GM18507 (cell line): ENCODE results near the gene FLNA.

Experiments
- DNase-seq: peaks from one replicate; pipeline ENCODE4 v3.0.0; 2011; ENCODE audit warnings: low read depth; ENCODE audit not compliant: insufficient read length; ENCODE audit errors: extremely low spot score
- FAIRE-seq: peaks from 2 replicates; lab custom pipeline; 2011; peaks lifted over from hg19 to GRCh38; lab: Jason Lieb, UNC

FLNA gene

DNA sequence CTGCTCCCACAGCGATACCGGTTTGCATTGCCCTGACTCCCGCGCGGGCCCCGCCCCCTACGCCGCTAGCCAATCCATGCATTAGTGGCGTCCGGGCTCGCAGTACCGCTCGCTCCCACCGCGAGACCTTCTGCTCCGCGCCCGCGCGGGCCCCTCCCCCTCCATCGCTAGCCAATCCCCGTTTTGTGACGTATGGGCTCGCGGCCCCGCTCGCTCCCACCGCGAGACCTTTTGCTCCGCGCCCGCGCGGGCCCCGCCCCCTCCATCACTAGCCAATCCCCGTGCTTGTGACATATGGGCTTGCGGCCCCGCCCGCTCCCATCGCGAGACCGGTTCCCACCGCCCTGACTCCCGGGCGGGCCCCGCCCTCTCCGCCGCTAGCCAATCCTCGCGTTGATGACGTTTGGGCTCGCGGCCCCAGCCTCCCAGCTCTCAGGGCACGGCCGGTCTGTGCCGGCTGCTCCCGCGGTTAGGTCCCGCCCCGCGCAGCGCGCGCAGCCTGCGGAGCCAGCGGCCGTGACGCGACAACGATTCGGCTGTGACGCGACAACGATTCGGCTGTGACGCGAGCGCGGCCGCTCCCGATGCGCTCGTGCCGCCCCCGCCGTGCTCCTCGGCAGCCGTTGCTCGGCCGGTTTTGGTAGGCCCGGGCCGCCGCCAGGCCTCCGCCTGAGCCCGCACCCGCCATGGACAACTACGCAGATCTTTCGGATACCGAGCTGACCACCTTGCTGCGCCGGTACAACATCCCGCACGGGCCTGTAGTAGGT is 4.5 kb upstream of the FLNA start, which contains the start of gene EMD:
TSS of gene EMD (plus strand) at position 497 of the 770 bp plus-strand sequence. CDS start at position 687, 190 bp downstream.
- FAIRE-seq (peak; percentile 100), DNase-seq (peak; percentile 69)

GRCh38 chrX:154378059-154378798 is 3.8 kb upstream of the FLNA start:
- peak; percentile 47 for DNase-seq
- FAIRE-seq: peak; percentile 68

GRCh38 chrX:154376774-154377173 is 2.3 kb upstream of the FLNA start:
- no peak for DNase-seq
- no peak for FAIRE-seq

- no peak for DNase-seq
- no peak for FAIRE-seq
Measured at GRCh38 chrX:154375156-154375504, 696 bp upstream of the FLNA start.

GRCh38 chrX:154373340-154374306 is 811 bp downstream of the FLNA start:
- DNase-seq (no peak), FAIRE-seq (no peak)

DNA sequence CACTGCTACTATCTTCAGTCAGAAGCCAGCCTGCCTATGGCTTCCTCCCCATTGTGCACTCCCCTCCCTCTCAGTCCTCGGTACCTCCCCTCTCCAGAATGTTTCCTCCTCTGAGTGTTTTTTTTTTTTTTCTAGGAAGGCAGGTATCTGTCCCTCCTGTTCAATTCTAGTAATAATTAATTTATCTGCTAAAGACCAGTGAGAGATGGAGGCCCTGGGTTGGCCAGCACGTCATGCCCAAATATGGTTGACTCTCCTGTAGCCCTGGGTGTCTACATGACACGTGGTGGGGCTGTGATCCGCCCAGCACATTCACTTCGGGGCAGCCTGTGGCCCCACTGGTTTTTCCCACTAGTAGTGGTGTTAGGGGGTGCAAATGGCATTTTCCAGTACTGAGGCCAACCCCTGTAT is 1.8 kb downstream of the FLNA start:
- FAIRE-seq (peak; percentile 87), DNase-seq (no peak)

DNA sequence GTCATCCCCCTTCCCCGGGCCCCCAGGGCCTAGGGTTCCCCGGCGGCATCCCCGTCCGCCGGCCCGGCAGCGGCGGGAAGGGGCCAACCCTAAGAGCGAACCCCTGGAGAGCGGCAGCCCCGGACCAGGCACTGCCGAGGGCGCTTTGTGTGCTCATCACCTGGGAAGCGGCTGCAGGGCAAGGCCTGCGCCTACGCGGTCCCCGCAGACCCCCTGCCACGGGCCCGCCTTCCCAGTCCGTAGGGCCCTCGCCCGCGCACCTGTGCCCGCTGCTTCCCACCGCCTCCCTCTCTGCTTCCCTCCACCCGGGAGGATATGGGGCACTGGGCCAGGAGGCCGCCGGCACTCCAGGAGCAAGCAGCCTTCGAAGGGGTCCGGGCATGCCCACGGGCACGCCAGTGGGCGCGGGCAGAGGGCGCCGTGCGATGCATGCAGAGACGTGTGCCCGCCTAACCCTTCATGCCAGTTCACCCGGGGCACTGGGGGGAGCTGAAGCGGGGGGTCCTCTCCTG is 2.6 kb downstream of the FLNA start:
- FAIRE-seq: no peak
- no peak for DNase-seq

GRCh38 chrX:154371017-154371788 is 3.2 kb downstream of the FLNA start:
- FAIRE-seq (peak; percentile 89), DNase-seq (peak; percentile 54)

DNA sequence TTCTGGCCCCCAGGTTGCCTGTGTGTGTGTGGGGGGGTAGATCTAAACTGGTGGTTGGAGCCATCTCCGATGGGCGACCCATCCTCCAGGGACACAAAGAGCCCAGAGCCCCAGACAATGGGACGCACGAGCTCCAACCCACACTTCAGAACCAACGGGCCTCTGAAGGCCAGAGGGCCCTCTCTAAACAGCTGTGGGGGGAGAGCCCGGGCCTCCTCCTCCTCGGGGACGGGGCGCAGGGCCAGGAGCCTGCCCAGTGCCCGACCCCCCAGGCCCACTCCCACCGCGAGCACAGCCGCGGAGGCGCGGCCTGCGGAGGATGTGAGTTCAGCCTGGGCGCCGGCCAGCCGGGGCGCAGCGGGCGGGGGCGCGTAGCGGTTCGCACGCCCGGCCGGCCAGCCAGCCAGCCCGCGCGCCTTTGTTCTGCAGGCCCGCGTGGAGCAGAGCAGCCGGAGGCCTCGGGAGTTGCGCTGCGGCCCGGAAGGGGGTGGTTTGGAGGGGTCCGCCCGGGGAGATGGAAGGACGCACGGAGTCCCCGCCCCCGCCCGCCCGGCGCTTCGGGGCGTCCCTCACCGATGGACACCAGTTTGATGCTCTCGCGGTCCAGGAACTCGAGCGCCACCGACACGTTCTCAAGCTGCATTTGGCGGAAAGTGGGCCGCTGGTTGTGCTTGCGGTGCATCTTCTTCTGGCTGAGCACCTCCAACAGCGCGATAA is 4.0 kb downstream of the FLNA start:
- no peak for DNase-seq

GRCh38 chrX:154369449-154370299 is 4.8 kb downstream of the FLNA start:
- FAIRE-seq (peak; percentile 81), DNase-seq (no peak)

More for the DNA sequence above, 4.0 kb downstream of the FLNA start:
- no peak for FAIRE-seq

GRCh38 chrX:154368630-154369448 is 5.6 kb downstream of the FLNA start:
- DNase-seq: no peak
- peak; percentile 88 for FAIRE-seq

- FAIRE-seq (no peak), DNase-seq (no peak)
Measured at GRCh38 chrX:154367474-154368308, 6.7 kb downstream of the FLNA start.

DNA sequence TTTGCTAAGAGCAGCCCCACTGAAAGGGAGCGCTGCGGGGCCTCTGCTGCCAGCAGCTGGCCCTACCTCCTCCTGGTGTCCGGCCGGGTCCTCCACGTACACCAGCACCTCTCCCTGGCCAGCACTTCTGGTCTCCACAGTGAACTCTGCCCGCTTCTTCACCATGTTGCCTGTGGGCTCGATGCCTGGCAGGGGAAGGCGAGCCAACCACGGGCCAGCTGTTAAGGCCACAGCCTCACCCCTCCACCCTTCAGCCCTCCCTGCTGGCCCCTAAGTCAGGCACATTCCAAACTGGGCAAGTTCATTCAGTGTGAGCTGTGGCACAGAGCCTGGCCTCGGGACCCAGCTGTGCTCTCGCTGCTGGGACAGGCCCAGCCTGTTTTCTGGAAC is 7.8 kb downstream of the FLNA start:
- FAIRE-seq (no peak), DNase-seq (no peak)

DNA sequence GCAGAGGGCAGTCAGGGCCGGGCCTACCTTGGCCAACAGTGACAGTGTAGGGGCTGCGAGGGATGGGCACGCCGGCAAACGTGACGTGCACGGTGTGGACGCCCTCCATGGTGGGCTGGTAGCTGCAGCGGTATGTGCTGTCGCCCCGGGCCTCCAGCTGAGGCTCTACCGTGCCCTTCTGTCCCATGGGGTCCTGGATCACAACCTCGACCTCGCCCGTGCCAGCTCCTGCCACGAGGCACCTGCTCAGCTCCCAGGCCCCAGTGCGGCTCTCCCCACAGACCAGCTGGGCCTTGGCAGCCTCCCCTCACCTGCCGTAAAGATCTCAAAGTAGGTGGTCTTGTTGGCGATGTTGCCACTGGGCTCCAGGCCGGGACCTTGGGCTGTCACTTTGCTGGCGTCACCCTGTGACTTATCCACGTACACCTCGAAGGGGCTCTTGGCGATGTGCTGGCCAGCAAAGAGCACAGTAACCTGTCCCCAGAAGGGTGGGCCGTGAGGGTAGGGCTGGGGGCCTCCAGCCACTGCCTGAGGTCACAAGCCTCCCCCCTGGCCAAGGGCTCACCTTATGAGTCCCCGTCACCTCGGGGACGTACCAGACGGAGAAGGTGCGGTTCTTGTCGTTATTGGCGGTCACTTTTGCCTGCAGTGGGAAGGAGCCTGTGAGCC is 8.3 kb downstream of the FLNA start:
- FAIRE-seq: no peak
- no peak for DNase-seq

- FAIRE-seq (no peak), DNase-seq (no peak)
Measured at GRCh38 chrX:154365052-154365600, 9.3 kb downstream of the FLNA start.
